Pancreas (tissue), 10 donors: ENCODE results near the gene EGFLAM. TPM values are rescaled to one million over a fixed set of nuclear protein-coding genes. Genes with fewer than 3 reads are reported as not detected.

Experiments used
- ATAC-seq, 4 donors: fragments of 200-7000 bp; cut with Tn5 transposase; one replicate each; pipeline versions ENCODE4 v1.8.0 to v1.9.1; 2020; ENCODE audit warnings: mild to moderate bottlenecking in 4 of 4, moderate library complexity in 4 of 4
- DNase-seq, 6 donors: peaks; one replicate each; pipeline ENCODE4 v3.0.0-alpha.2; 2020
- FAIRE-seq: peaks from 2 replicates; lab custom pipeline; 2012; peaks lifted over from hg19 to GRCh38; lab: Jason Lieb, UNC
- H3K27ac ChIP-seq, 4 donors: fragments of 200-600 bp; sonication (generic); 1 replicate in 3 of 4; 2 replicates in 1 of 4; pipeline versions ENCODE4 v1.5.0 to v1.8.0; 2020
- H3K27me3 ChIP-seq, 4 donors: fragments of 200-600 bp; one replicate each; pipeline ENCODE4 v1.8.0; 2021
- H3K36me3 ChIP-seq, 3 donors: fragments of 200-600 bp; sonication (generic) in 1 of 3; one replicate each; pipeline versions ENCODE4 v1.5.0 to v1.8.0; 2020 to 2021
- H3K4me1 ChIP-seq, 3 donors: fragments of 200-600 bp; one replicate each; pipeline ENCODE4 v1.8.0; 2021
- H3K4me3 ChIP-seq, 4 donors: fragments of 200-600 bp; sonication (generic) in 2 of 4; one replicate each; pipeline versions ENCODE4 v1.5.0 to v1.8.0; 2020 to 2021
- H3K9me3 ChIP-seq, 4 donors: fragments of 200-600 bp; one replicate each; pipeline ENCODE4 v1.8.0; 2021
- WGBS, 2 donors: extraction: QIAGEN DNeasy Blood & Tissue Kit; methylation state at CpG; one replicate each; pipeline ENCODE4 v1.1.7; 2013; 5-methylcytosine and 5-hydroxymethylcytosine counted together
- intact Hi-C, 3 donors: fragments of 100-400 bp; cut with DNase I; formaldehyde crosslinking; loops; one replicate each; pipeline versions ENCODE4 v1.11.1 to v1.14.2; 2022
- polyA plus RNA-seq, 2 donors: library from polyadenylated mRNA; stranded (reverse); fragments of 200-250 nt; gene quantifications; one replicate each; pipeline ENCODE4 v1.2.3, GENCODE V29; 2013
- total RNA-seq, 6 donors: library from RNA; stranded (reverse); fragmentation: NEBNext Ultra II Directional in 4 of 6; extraction: Animal tissue kit (Norgen Biotek cat#: 25700) in 4 of 6; gene quantifications; one replicate each; pipeline versions ENCODE4 v1.2.1 to v1.2.4, GENCODE V29; 2021 to 2023
- TF ChIP-seq, protein P1 (sequence below), 4 donors: fragments of 200-600 bp; sonication (generic) in 3 of 4; IDR thresholded peaks; one replicate each; pipeline versions ENCODE4 v1.5.0 to v1.8.0; 2021; ENCODE audit warnings: antibody characterized with exemption in 4 of 4
- donor health status: healthy with polysubstance abuse.
- donor health status: DM: no; HTN: no; CAD: no; lungs with moderate emphysema.
- donor health status: DM: no; HTN: no; CAD: no.
- donor health status: control.
- donor health status: control.
- donor health status: Bipolar disorder and iron deficiency.
- donor health status: DM: yes; HTN: yes; CAD: no.
- donor health status: DM: no; HTN: no; CAD: no.
- donor health status: DM: no; HTN: no; CAD: no.
- donor health status: DM: yes; HTN: yes; CAD: no.

The EGFLAM gene
- total and polyA plus RNA-seq, 8 donors: 0.73 to 2.4 (median 1.1) TPM

DNA sequence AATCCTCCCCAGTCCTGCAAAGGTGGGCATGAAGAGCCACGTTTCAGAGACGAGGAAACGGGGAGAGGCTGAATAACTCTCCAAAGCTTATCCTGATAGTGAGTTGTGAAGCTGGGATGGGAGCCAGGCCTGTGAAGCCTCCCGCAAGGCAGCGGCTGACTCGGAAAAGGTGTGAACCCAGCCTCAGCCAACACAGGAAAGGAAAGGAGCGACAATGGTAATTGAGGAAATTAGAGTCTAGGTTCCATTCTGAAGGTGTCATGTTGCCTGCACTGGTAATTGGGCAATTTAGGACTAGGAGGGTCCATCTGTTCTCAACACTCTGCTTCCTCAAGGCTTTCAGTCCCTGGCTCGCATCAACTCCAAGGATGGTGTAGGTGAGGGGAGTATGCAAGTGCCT is 214.6 kb downstream of the EGFLAM start:
- ATAC-seq: peak in 1 of 4 donors; percentile 51
- TF ChIP-seq, protein P1, sequence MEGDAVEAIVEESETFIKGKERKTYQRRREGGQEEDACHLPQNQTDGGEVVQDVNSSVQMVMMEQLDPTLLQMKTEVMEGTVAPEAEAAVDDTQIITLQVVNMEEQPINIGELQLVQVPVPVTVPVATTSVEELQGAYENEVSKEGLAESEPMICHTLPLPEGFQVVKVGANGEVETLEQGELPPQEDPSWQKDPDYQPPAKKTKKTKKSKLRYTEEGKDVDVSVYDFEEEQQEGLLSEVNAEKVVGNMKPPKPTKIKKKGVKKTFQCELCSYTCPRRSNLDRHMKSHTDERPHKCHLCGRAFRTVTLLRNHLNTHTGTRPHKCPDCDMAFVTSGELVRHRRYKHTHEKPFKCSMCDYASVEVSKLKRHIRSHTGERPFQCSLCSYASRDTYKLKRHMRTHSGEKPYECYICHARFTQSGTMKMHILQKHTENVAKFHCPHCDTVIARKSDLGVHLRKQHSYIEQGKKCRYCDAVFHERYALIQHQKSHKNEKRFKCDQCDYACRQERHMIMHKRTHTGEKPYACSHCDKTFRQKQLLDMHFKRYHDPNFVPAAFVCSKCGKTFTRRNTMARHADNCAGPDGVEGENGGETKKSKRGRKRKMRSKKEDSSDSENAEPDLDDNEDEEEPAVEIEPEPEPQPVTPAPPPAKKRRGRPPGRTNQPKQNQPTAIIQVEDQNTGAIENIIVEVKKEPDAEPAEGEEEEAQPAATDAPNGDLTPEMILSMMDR (IDR thresholded peaks at IDR 0.05): no peak
- FAIRE-seq: no peak
- Histone ChIP-seq H3K9me3 (no peaks in the 10 kb centered on the region), H3K27me3 (no peaks in the 10 kb centered on the region), H3K27ac (no peak overlapping the region), H3K36me3 (no peaks in the 10 kb centered on the region), H3K4me1 (no peaks in the 10 kb centered on the region), H3K4me3 (no peak overlapping the region)
- no peak for DNase-seq
- intact Hi-C loops: no loop called here
- WGBS, 2 donors: 36 to 48% methylated on average over 8 of the region's 8 CpGs

DNA sequence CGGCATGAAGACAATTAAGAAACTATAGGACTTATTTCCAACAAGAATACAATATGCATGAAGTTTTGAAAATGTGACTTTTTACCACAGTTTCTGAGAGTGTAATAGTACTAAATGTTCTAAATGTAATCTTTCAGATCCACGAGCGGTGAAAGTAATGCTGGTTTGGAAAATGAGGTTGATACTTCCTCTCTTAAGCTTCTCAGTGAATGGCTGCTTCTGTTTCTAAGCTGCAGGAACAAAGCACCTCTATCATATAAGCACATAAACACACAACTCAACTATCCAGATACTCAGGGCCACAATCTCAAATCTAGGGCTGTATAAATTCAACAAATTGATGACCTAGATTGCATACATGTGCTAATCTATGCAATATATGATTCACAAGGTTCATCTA is 219.8 kb downstream of the EGFLAM start:
- Histone ChIP-seq H3K4me1 (no peaks in the 10 kb centered on the region), H3K9me3 (no peaks in the 10 kb centered on the region), H3K27me3 (no peaks in the 10 kb centered on the region), H3K36me3 (peaks cover 0 to 10% (median 7%) of the 10 kb centered on the region in 3 donors), H3K4me3 (no peak overlapping the region), H3K27ac (no peak overlapping the region)
- WGBS, 2 donors: 82 to 92% methylated on average over 3 of the region's 3 CpGs
- ATAC-seq (no peak), DNase-seq (no peak), FAIRE-seq (no peak)
- intact Hi-C loops: no loop called here
- TF ChIP-seq, protein P1 (IDR thresholded peaks at IDR 0.05): no peak

DNA sequence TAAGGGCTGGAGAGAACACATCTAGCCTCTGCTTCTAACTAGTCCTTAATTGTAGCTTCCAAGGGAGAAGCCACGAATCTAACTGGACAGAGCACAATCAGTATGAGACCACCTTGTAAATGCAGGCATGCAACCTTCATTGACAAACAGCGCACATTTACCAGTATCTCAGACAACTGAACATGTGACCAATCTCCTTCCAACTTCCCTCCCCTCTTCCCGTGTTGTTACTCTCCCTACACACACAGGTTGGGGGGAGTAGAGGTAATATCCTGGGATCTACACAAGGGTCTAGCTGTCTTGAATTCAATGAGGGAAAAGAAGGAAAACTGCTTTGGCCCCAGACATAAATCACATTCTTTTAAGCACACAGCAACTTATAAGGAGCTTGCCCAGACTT is 220.5 kb downstream of the EGFLAM start:
- TF ChIP-seq, protein P1 (IDR thresholded peaks at IDR 0.05): no peak
- H3K9me3 ChIP-seq: no peaks in the 10 kb centered on the region
- no peak overlapping the region for H3K27ac ChIP-seq
- FAIRE-seq (no peak), DNase-seq (no peak), ATAC-seq (no peak)
- H3K27me3 ChIP-seq: no peaks in the 10 kb centered on the region
- peaks cover 0 to 10% (median 7%) of the 10 kb centered on the region in 3 donors for H3K36me3 ChIP-seq
- intact Hi-C loops: no loop called here
- no peaks in the 10 kb centered on the region for H3K4me1 ChIP-seq
- WGBS, 2 donors: 80 to 82% methylated on average over 3 of the region's 3 CpGs
- H3K4me3 ChIP-seq: no peak overlapping the region

DNA sequence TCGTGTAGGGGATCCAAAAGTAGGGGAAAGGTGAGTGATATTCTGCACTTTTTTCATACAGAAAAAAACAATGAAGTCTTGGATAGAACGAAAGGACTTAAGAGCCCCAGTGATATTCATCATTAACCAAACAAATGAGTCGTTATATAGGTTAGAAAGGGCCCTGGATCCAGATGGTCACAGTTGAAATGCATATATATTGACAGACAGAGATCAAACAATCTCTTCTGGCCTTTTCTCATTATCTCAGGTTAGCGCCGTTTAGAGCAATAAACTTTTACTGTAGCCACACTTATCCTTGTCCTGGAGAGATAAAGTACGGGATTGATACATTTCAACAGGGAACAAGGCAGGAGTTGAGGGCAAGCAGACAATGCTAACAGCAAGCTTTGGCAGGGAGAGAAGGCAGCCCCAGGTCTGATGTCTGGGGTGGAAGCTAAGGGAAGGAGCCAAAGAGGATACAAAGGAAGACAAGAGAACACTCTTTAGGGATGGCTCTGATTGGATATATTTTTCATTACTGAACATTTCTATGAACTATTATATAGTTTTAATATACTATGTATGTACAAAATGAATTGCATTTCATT is 221.1 kb downstream of the EGFLAM start:
- TF ChIP-seq, protein P1 (IDR thresholded peaks at IDR 0.05): no peak
- Histone ChIP-seq H3K4me1 (no peaks in the 10 kb centered on the region), H3K27ac (no peak overlapping the region), H3K36me3 (peaks cover 0 to 10% (median 7%) of the 10 kb centered on the region in 3 donors), H3K4me3 (no peak overlapping the region), H3K9me3 (no peaks in the 10 kb centered on the region), H3K27me3 (no peaks in the 10 kb centered on the region)
- 36 to 44% methylated on average over 6 of the region's 6 CpGs for WGBS, 2 donors
- intact Hi-C loops: no loop called here
- FAIRE-seq (no peak), ATAC-seq (no peak), DNase-seq (no peak)

DNA sequence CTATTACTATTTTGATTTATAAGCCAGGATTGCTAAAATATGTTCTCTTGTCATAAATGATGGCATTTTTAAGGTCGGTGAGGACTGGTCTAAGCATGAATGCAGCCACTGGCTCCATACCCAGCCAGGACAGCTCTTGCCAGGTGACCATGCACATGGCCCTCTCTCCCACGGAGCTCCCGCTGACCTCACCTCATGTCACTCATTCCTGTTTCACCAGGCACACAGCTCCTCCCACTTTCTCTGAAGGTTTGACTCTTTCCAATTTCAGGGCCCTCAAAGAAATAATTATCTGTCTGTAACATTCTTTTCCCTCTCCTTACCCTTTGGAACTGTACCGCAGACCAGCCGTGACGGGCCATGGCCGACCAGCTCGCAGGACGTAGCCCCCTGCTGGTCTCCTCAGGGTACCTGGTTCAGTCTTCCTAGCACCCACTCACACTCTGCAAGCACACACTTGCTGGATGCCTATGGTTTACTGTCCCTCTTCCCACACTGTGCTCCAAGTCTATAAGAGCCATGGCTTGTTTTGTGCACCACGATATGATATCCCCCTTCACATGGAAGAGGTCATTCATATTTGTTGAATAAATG is 225.5 kb downstream of the EGFLAM start:
- 90 to 94% methylated on average over 10 of the region's 10 CpGs for WGBS, 2 donors
- FAIRE-seq: no peak
- Histone ChIP-seq H3K9me3 (no peaks in the 10 kb centered on the region), H3K4me3 (no peak overlapping the region), H3K36me3 (peaks cover 0 to 14% (median 10%) of the 10 kb centered on the region in 3 donors), H3K4me1 (no peaks in the 10 kb centered on the region), H3K27ac (no peak overlapping the region), H3K27me3 (no peaks in the 10 kb centered on the region)
- intact Hi-C loops: no loop called here
- ATAC-seq: no peak
- DNase-seq: no peak
- TF ChIP-seq, protein P1 (IDR thresholded peaks at IDR 0.05): no peak
